Body of pancreas (tissue), 4 donors: ENCODE results near the gene SLC16A10.

ENCODE experiments used
- POLR2A ChIP-seq, 3 donors: fragments of 450-650 bp; IDR thresholded peaks; one replicate each; pipeline ENCODE4 v1.6.1; 2016; ENCODE audit warnings: antibody characterized with exemption in 3 of 3, mild to moderate bottlenecking in 2 of 3
- TF ChIP-seq, protein P1 (sequence below), 7 experiments: fragments of 450-650 bp in 4 of 7; fragments of 200-600 bp in 3 of 7; sonication (generic) in 3 of 7; IDR thresholded peaks; one replicate each; pipeline ENCODE4 v1.5.1; 2016 to 2019; ENCODE audit warnings: antibody characterized with exemption in 7 of 7

DNA sequence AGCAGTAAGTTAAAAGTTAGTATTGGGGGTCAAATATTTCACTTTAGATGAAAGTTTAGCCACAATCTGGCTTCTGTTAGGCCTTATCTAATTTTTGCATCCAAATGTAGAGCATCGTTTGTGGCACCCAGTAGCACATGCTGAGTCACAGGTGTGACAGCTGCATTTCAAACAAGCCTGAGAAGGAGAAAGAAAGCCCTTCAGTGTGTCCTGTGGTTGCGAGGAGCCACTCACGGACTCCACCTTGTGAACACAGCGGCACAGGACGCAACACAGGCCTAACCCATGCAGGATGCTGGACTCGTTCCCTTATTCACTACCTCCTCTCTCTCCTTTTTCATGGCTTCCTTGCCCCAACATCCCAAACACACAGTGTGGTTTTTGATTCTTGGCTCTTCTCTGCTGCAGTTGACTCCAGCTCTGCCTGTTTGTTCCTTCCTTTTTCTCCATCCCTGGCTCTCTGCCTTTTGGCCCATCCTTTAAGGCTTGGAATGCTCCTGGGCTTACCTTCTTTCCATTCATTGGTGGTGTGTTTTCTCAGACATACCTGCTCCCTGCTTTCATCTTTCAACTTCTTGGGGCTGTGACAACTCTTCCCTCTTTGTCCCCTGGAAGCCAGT is 124.2 kb downstream of the SLC16A10 start:
- no peak for TF ChIP-seq POLR2A (IDR thresholded peaks at IDR 0.05)
- TF ChIP-seq, protein P1, sequence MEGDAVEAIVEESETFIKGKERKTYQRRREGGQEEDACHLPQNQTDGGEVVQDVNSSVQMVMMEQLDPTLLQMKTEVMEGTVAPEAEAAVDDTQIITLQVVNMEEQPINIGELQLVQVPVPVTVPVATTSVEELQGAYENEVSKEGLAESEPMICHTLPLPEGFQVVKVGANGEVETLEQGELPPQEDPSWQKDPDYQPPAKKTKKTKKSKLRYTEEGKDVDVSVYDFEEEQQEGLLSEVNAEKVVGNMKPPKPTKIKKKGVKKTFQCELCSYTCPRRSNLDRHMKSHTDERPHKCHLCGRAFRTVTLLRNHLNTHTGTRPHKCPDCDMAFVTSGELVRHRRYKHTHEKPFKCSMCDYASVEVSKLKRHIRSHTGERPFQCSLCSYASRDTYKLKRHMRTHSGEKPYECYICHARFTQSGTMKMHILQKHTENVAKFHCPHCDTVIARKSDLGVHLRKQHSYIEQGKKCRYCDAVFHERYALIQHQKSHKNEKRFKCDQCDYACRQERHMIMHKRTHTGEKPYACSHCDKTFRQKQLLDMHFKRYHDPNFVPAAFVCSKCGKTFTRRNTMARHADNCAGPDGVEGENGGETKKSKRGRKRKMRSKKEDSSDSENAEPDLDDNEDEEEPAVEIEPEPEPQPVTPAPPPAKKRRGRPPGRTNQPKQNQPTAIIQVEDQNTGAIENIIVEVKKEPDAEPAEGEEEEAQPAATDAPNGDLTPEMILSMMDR (IDR thresholded peaks at IDR 0.05) = no peak
